Testis (tissue), 2 donors: ENCODE results near the gene SUSD6.

Experiments
- CTCF ChIP-seq, 3 experiments: fragments of 450-650 bp in 2 of 3; fragments of 200-600 bp in 1 of 3; sonication (generic) in 1 of 3; IDR thresholded peaks; one replicate each; pipeline ENCODE4 v1.5.1; 2016 to 2019; ENCODE audit warnings: antibody characterized with exemption in 3 of 3, mild to moderate bottlenecking in 2 of 3, moderate library complexity in 1 of 3
- POLR2A ChIP-seq: fragments of 450-650 bp; IDR thresholded peaks from one replicate; pipeline ENCODE4 v1.6.1; 2017; ENCODE audit warnings: antibody characterized with exemption, mild to moderate bottlenecking, moderate library complexity

- TF ChIP-seq CTCF (IDR thresholded peaks at IDR 0.05) (no peak), POLR2A (no peak)
Measured at GRCh38 chr14:69626132-69626500, 14.7 kb downstream of the SUSD6 start.
